ENCODE results near the gene DENND5A. TPM values are rescaled to one million over a fixed set of nuclear protein-coding genes. Genes with fewer than 3 reads are reported as not detected.
"Not testable (repeated sequence)": the region's sequence is repeated elsewhere in the genome, so short reads cannot be mapped to it uniquely, and the experiment has no call there.

The DENND5A gene
- total and polyA plus RNA-seq, 4 donors, result 7.9 to 45.8 (median 18.2) TPM

- H3K9me3 ChIP-seq (ENCODE audit: control insufficient read depth in 4 of 4, low read length in 3 of 4); H3K4me3 ChIP-seq (ENCODE audit: low read depth in 1 of 3, low read length in 3 of 3); H3K9ac ChIP-seq (ENCODE audit: low read depth in 1 of 2, low read length in 2 of 2); DNase-seq (ENCODE audit: low spot score); H3K27ac ChIP-seq (ENCODE audit: low read depth in 1 of 2, low read length in 2 of 2); H3K27me3 ChIP-seq (ENCODE audit: control insufficient read depth in 4 of 4, insufficient read depth in 4 of 4, low read length in 3 of 4); H3K4me1 ChIP-seq (ENCODE audit: control insufficient read depth in 4 of 4, insufficient read depth in 4 of 4, low read length in 3 of 4): not testable (repeated sequence)
- 87% methylated on average over 6 of the region's 6 CpGs for WGBS
- peaks cover 0 to 12% (median 5%) of the 10 kb centered on the region in 4 donors for H3K36me3 ChIP-seq (ENCODE audit: control insufficient read depth in 4 of 4, insufficient read depth in 3 of 4, low read depth in 1 of 4, low read length in 3 of 4)
Observed at GRCh38 chr11:9161991-9162390, 103.2 kb downstream of the DENND5A start.

- H3K36me3 ChIP-seq (ENCODE audit: control insufficient read depth in 4 of 4, insufficient read depth in 3 of 4, low read depth in 1 of 4, low read length in 3 of 4), result peaks cover 0 to 12% (median 3%) of the 10 kb centered on the region in 4 donors
- no peak for TF ChIP-seq SP1 (IDR thresholded peaks at IDR 0.05)
- TF ChIP-seq HNF4G (IDR thresholded peaks at IDR 0.05), result no peak
- no peak for TF ChIP-seq CTCF (IDR thresholded peaks at IDR 0.05; ENCODE audit: low read depth, low read length, missing input control)
- no peak for TF ChIP-seq YY1 (IDR thresholded peaks at IDR 0.05)
- TF ChIP-seq MAX (IDR thresholded peaks at IDR 0.05), result no peak
- no peak for TF ChIP-seq ATF3 (IDR thresholded peaks at IDR 0.05)
- TF ChIP-seq HNF4A (conservative IDR thresholded peaks at IDR 0.05), result no peak
- TF ChIP-seq FOXA1 (IDR thresholded peaks at IDR 0.05), result no peak
- H3K27ac ChIP-seq (ENCODE audit: low read depth in 1 of 2, low read length in 2 of 2), result no peak overlapping the region
- H3K4me3 ChIP-seq (ENCODE audit: low read depth in 1 of 3, low read length in 3 of 3), result no peak overlapping the region
- H3K9ac ChIP-seq (ENCODE audit: low read depth in 1 of 2, low read length in 2 of 2), result no peak overlapping the region
- H3K4me1 ChIP-seq (ENCODE audit: control insufficient read depth in 4 of 4, insufficient read depth in 4 of 4, low read length in 3 of 4), result no peaks in the 10 kb centered on the region
- no peaks in the 10 kb centered on the region for H3K27me3 ChIP-seq (ENCODE audit: control insufficient read depth in 4 of 4, insufficient read depth in 4 of 4, low read length in 3 of 4)
- DNase-seq (ENCODE audit: low spot score), result no peak
- H3K9me3 ChIP-seq (ENCODE audit: control insufficient read depth in 4 of 4, low read length in 3 of 4), result no peaks in the 10 kb centered on the region
Observed at GRCh38 chr11:9160166-9160565, 105.0 kb downstream of the DENND5A start.

- H3K4me3 ChIP-seq (ENCODE audit: low read depth in 1 of 3, low read length in 3 of 3), result no peak overlapping the region
- DNase-seq (ENCODE audit: low spot score), result no peak
- H3K27me3 ChIP-seq (ENCODE audit: control insufficient read depth in 4 of 4, insufficient read depth in 4 of 4, low read length in 3 of 4), result no peaks in the 10 kb centered on the region
- no peaks in the 10 kb centered on the region for H3K4me1 ChIP-seq (ENCODE audit: control insufficient read depth in 4 of 4, insufficient read depth in 4 of 4, low read length in 3 of 4)
- no peak overlapping the region for H3K9ac ChIP-seq (ENCODE audit: low read depth in 1 of 2, low read length in 2 of 2)
- H3K9me3 ChIP-seq (ENCODE audit: control insufficient read depth in 4 of 4, low read length in 3 of 4), result no peaks in the 10 kb centered on the region
- TF ChIP-seq ATF3 (IDR thresholded peaks at IDR 0.05) (no peak), HNF4G (IDR thresholded peaks at IDR 0.05) (no peak), CTCF (IDR thresholded peaks at IDR 0.05; ENCODE audit: low read depth, low read length, missing input control) (no peak), RAD21 (IDR thresholded peaks at IDR 0.05) (no peak), TAF1 (conservative IDR thresholded peaks at IDR 0.05) (no peak), ZBTB33 (IDR thresholded peaks at IDR 0.05) (no peak), NR2F2 (IDR thresholded peaks at IDR 0.05) (no peak), FOXA1 (IDR thresholded peaks at IDR 0.05) (no peak), GABPA (IDR thresholded peaks at IDR 0.05 in 1 of 2, conservative IDR thresholded peaks at IDR 0.05 in 1 of 2) (no peak), FOXA2 (IDR thresholded peaks at IDR 0.05) (no peak), REST (IDR thresholded peaks at IDR 0.05) (no peak), HNF4A (conservative IDR thresholded peaks at IDR 0.05) (no peak), SP1 (IDR thresholded peaks at IDR 0.05) (no peak)
- H3K36me3 ChIP-seq (ENCODE audit: control insufficient read depth in 4 of 4, insufficient read depth in 3 of 4, low read depth in 1 of 4, low read length in 3 of 4), result peaks cover 0 to 12% (median 3%) of the 10 kb centered on the region in 4 donors
- H3K27ac ChIP-seq (ENCODE audit: low read depth in 1 of 2, low read length in 2 of 2), result no peak overlapping the region
Observed at GRCh38 chr11:9158898-9159391, 106.2 kb downstream of the DENND5A start.

All from liver (tissue), 9 donors.